ENCODE data around the gene GRIP1.

The GRIP1 gene

GRCh38 chr12:66430106-66430505 is 248.8 kb downstream of the GRIP1 start:
- DNase-seq = no peak

GRCh38 chr12:66428870-66429269 is 250.0 kb downstream of the GRIP1 start:
- DNase-seq = no peak

DNA sequence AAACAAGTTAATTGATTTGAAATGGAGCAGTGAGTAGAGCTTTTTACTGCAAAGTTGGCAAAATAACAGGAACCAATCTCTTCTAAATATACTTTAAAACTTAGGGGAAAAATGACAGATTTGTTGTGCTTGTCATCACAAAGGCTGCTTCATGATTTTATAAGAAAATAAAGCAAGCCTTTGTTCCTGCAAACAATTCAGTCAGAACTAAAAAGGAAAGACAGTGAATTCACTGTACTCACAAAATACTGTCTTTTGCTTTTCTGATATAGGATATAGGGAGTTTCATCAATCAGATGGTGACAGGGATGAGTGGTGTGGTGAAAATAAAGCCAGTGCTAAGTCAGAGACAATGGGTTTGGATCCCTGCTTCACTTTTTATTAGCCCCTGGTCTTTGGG is 250.6 kb downstream of the GRIP1 start:
- DNase-seq = no peak

DNA sequence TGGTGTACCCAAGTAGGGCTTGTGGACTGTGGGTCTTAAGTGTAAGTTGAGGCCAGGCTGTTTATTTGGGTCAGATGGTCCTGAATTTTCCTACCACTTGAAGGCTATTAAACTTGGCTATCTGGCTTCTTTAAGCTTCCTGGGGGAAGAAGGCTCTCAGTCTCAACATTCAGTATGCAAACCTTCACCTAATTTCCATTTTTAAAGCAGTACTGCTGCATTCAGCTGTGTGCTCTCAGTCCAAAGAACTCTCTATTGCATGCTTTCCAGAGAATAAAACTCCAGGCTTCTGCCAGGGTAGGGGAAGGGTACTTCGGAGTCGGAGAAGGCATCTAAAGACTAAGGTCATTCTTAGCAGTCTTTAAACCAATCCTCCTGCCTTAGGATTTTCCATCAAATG is 252.2 kb downstream of the GRIP1 start:
- no peak for DNase-seq

- DNase-seq = no peak
Observed at GRCh38 chr12:66423266-66423665, 255.6 kb downstream of the GRIP1 start.

DNA sequence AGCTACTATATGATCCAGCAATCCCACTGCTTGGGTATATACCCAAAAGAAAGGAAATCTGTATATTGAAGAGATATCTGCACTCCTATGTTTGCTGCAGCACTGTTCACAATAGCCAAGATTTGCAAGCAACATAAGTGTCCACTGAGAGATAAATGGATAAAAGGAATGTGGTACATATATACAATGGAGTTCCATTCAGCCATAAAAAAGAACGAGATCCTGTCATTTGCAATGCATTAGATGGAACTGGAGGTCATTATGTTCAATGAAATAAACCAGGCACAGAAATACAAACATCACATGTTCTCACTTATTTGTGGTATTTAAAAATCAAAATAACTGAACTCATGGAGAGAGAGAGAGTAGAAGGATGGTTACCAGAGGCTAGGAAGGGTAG is 260.0 kb downstream of the GRIP1 start:
- no peak for DNase-seq

GRCh38 chr12:66417217-66417616 is 261.7 kb downstream of the GRIP1 start:
- DNase-seq = no peak

GRCh38 chr12:66409195-66409871 is 269.5 kb downstream of the GRIP1 start:
- DNase-seq = peak; percentile 15

DNA sequence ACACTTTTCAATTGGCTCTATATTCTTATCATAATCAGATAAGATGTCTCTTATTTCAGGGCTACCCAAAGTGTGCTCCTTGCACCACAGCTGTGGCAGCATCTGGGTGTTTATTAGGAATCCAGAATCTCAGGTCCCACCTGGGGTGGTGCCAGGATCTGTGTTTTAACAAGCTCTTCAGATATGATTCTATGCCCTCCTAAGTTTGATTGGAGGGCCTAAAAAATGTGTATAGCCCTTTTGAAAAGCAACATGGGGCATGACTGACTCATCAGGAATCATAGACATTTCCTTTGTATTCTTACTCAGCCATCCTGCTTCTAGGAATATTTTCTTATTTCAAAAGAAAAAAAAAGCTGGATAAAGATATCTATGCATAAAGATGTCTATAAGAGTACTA is 273.5 kb downstream of the GRIP1 start:
- no peak for DNase-seq

- DNase-seq = no peak
Observed at GRCh38 chr12:66403746-66404145, 275.1 kb downstream of the GRIP1 start.

DNA sequence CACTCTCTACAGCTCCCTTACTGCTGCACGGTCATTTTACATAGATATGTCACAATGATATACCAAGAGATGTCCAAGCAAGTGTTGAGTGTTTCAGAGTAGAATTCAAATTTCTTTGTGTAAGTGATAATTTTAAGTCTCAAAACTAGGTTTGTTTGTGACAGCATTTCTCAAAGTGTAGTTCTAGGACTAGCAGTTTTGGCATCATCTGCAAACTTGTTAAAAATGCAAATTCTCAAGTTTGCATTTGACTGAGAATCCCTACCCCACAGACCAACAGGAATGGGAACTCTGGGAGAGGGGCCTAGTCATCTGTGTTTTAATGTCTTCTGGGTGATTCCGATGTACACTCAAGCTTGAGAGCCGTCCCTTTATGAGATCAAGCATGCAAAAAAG is 279.0 kb downstream of the GRIP1 start:
- DNase-seq = no peak

DNA sequence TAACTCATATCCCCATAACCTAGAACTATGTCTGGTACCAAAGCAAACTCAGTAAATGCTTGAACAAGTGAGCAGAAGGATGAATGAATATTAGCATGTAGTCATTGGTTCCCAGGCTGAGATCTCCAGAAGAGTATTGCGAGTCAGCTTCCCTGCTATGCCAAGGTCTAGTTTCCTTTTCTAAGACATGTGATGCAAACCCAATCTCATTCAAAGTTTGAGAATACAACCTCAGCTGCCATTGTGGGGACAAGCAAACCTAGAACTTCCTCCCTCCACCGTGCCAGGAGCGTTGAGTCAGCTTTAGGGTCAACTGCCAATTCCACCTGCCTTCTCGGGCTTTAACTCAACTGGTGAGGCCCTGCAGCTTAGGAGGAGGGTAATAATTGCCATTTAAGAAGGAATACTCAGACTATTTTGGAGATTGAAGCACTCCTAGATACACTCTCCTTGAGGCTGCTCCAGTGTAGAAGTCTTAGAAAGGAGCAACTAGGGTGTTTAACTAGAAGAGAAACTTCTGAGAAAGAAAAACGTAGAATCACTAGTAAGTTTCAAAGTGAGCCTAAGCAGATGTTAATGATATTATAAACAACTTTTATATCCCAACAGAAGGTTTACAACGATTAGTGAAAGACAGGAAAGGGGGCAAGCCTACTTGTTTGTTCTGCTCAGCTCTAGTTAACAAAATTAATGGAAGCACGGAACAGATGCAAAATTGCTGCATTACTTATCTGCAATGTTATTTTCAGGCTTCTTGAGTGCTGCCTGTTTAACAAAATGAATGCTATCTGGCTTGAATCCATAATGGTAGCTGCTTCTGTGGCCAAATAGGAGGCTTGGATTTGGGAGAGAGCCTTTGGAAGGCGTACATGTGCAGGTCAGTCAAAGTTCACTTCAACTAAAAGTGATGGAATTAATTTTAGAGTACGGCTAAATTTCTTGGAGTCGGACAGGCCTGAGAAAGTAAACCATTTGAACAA is 279.7 kb downstream of the GRIP1 start:
- DNase-seq = no peak

- no peak for DNase-seq
Observed at GRCh38 chr12:66397574-66398290, 281.1 kb downstream of the GRIP1 start.

DNA sequence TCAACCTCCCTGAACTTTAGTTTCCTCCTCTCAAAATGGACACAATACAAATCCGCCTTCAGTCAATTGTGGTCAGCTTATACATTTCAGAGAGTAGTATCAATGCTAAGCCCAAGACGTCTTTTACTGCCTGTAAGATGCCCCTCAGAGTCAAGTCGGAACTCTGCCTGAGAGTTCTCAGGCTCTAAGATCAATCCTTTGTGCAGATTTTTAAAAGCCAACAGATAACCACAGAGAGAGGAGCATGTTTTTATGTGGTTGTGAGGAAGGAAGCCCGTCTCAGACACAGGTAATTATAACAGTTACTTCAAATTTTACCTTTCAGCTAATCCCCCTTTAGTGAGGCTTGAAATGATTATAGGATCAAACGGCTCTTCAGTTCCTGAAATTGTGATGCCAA is 285.0 kb downstream of the GRIP1 start:
- DNase-seq = no peak

- no peak for DNase-seq
Observed at GRCh38 chr12:66392266-66392915, 286.5 kb downstream of the GRIP1 start.

DNA sequence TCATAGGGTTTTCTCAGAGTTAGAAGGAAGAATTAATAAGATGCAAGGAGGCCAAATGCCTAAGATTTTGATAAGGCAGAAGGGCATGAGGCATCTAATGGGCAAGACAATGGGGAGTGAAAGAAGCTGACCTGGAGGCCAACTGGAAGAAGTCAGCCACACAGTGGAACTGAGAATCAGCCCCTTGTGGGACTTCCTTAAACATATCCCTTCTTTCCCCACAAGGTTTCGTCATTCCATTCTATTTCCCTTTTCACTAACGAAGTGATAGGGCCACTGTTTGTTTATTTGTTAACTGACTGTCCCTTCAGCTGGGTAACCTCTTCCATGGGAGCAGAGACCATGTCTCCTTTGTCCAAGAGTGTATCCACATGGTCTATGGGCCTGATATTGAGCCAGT is 290.4 kb downstream of the GRIP1 start:
- DNase-seq = no peak

GRCh38 chr12:66387117-66387516 is 291.8 kb downstream of the GRIP1 start:
- DNase-seq = no peak

DNA sequence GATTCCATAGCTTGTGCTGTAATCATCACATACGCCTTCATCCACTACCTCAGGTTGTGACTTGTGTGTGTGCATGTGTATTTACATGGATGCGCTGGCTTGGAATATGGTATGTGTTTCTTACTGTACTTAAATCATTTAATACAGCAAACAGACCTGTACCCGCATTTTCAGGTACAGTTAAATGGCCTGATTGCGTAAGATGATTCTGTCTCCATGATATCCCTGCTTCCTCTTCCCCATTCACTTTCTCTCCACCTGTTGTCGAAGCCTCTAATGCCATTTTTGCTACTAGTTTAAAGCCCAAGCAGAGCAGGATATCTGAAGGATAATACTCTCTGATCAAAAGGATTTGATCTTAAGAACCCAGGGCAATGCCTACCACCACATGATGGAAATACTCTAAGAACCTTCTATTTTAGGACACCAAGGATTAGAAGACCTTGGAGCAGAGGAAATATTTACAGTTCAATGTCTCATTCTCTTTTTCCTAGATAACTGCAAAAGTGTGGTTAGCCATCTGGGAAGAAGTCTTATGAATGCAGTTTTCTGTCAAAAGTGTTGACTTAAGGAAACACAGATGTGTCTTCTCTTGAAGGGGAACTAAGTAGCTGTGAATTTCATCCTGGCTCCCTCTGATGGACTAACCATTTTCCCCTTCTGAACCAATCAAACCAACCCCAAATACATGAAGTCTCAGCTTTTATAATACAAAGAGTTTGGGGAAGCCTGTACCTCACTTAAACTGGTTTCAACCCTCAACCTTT is 297.9 kb downstream of the GRIP1 start:
- no peak for DNase-seq

- DNase-seq = no peak
Observed at GRCh38 chr12:66379616-66380015, 299.3 kb downstream of the GRIP1 start.

DNA sequence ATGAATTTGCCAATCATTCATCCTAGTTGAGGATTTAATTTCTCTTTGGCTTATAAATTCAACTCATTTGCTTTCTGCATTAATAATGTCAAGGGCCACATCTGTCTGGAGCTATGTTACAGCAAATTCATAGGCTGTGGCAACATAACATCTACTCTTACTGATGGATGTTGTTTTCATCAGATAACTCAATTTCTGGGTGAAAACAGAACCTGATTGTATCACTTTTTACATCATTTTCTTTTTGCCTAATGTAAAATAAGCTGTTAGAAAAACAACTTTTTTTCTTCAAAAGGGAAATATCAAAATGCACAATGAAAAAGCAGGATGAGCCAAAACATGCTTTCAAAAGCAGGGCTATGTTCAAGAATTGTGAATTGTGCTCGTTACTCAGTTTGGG is 303.3 kb downstream of the GRIP1 start:
- DNase-seq = no peak

DNA sequence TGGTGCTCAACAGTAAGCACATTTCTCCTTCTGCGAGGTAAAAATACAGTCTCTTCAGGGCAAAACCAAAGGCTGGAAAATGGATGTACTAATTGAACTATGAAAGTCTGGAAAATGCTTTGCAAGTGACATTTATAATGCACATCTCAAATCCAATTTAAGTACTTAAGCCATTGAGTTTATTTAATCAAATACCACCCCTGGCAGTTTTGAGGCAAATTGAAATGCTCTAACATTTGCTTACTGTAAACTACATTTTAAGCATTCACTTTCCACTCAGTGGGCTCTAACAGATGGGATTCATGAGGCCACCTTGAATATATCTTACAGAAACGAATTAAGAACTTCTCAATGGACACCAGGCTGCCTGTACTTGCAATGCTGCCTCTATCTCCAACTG is 306.9 kb downstream of the GRIP1 start:
- no peak for DNase-seq

DNA sequence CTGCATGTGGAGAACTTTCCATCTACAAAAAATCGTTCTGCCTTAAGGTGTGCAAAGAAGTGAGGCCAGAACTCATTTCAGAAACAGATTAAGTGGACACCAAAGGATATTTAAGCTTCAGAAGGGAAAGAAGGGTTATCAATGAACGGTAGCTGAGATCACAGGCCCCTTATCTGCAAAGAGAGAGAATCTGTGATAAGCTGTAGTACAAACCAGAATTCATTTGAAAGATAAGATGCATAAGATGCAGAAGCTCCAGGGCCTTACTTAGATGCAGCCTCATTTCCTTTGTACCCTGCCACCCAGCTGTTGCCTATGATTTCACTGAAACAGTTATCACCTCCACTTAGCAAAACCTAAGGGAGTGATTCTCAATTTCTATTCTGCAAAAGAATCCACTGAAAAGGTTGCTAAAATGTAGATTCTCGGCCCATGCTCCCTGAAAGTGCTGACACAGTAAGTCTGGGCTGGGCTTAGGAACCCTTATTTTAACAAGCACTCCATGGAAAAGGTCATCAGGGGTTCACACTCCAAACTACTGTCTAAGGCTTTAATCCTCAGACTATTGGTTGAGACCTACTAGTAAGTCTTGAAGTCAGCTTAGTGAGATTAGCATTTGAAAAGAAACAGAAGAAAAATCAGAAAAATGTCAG is 311.7 kb downstream of the GRIP1 start:
- no peak for DNase-seq
